Measurements from ENCODE around the gene ANO2.

GRCh38 chr12:5718073-5718472 is 227.0 kb downstream of the ANO2 start:
- TF ChIP-seq, protein P1, sequence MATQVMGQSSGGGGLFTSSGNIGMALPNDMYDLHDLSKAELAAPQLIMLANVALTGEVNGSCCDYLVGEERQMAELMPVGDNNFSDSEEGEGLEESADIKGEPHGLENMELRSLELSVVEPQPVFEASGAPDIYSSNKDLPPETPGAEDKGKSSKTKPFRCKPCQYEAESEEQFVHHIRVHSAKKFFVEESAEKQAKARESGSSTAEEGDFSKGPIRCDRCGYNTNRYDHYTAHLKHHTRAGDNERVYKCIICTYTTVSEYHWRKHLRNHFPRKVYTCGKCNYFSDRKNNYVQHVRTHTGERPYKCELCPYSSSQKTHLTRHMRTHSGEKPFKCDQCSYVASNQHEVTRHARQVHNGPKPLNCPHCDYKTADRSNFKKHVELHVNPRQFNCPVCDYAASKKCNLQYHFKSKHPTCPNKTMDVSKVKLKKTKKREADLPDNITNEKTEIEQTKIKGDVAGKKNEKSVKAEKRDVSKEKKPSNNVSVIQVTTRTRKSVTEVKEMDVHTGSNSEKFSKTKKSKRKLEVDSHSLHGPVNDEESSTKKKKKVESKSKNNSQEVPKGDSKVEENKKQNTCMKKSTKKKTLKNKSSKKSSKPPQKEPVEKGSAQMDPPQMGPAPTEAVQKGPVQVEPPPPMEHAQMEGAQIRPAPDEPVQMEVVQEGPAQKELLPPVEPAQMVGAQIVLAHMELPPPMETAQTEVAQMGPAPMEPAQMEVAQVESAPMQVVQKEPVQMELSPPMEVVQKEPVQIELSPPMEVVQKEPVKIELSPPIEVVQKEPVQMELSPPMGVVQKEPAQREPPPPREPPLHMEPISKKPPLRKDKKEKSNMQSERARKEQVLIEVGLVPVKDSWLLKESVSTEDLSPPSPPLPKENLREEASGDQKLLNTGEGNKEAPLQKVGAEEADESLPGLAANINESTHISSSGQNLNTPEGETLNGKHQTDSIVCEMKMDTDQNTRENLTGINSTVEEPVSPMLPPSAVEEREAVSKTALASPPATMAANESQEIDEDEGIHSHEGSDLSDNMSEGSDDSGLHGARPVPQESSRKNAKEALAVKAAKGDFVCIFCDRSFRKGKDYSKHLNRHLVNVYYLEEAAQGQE (IDR thresholded peaks at IDR 0.05; ENCODE audit: insufficient read depth in 1 of 2, low read depth in 2 of 2, low read length in 2 of 2), result no peak
- TF ChIP-seq POLR2AphosphoS5 (IDR thresholded peaks at IDR 0.05; ENCODE audit: low read depth, low read length) (no peak), TAF1 (IDR thresholded peaks at IDR 0.05; ENCODE audit: borderline replicate concordance, insufficient read depth, low read length) (no peak), SIN3A (IDR thresholded peaks at IDR 0.05; ENCODE audit: borderline replicate concordance, insufficient read depth, low read length) (no peak), FOXP2 (optimal IDR thresholded peaks at IDR 0.05; ENCODE audit: borderline replicate concordance, extremely low read depth, extremely low read length, insufficient read depth) (no peak)
